HEK293T (cell line): ENCODE measurements around the gene ZSCAN9.

ENCODE experiments used
- CTCF ChIA-PET: fragments of 350-600 bp; formaldehyde crosslinking; extraction: SDS; loops from one replicate; lab custom pipeline; 2021; ENCODE audit warnings: antibody characterized with exemption, inconsistent platforms; lab: Yijun Ruan, JAX
- POLR2A ChIA-PET: fragments of 350-600 bp; formaldehyde crosslinking; extraction: SDS; loops from one replicate; lab custom pipeline; 2020; ENCODE audit warnings: antibody characterized with exemption, inconsistent platforms; lab: Yijun Ruan, JAX
- DNase-seq: peaks from one replicate; pipeline ENCODE4 v3.0.0; 2012; ENCODE audit warnings: mixed read lengths; ENCODE audit errors: extremely low spot score
- ARNT ChIP-seq: fragments of 450-650 bp; IDR thresholded peaks from 2 replicates; pipeline ENCODE4 v1.6.1; 2017; ENCODE audit warnings: mild to moderate bottlenecking
- BHLHE40 ChIP-seq: fragments of 450-650 bp; IDR thresholded peaks from 2 replicates; pipeline ENCODE4 v1.6.1; 2016; ENCODE audit warnings: mild to moderate bottlenecking, moderate library complexity, borderline replicate concordance
- CTBP1 ChIP-seq: fragments of 450-650 bp; IDR thresholded peaks from 2 replicates; pipeline ENCODE4 v1.6.1; 2016; ENCODE audit warnings: borderline replicate concordance
- ELF4 ChIP-seq: fragments of 450-650 bp; IDR thresholded peaks from 2 replicates; pipeline ENCODE4 v1.6.1; 2017; ENCODE audit warnings: antibody characterized with exemption
- FOXA1 ChIP-seq: fragments of 450-650 bp; IDR thresholded peaks from 2 replicates; pipeline ENCODE4 v1.6.1; 2016; ENCODE audit warnings: mild to moderate bottlenecking
- FOXK2 ChIP-seq: fragments of 450-650 bp; IDR thresholded peaks from 2 replicates; pipeline ENCODE4 v1.6.1; 2016; ENCODE audit warnings: mild to moderate bottlenecking
- FOXM1 ChIP-seq: fragments of 450-650 bp; IDR thresholded peaks from 2 replicates; pipeline ENCODE4 v1.6.1; 2017; ENCODE audit warnings: mild to moderate bottlenecking, borderline replicate concordance
- HDGF ChIP-seq: fragments of 450-650 bp; IDR thresholded peaks from 2 replicates; pipeline ENCODE4 v1.6.1; 2017; ENCODE audit warnings: antibody characterized with exemption, borderline replicate concordance
- L3MBTL2 ChIP-seq: fragments of 450-650 bp; conservative IDR thresholded peaks from 2 replicates; pipeline ENCODE4 v1.6.1; 2016; ENCODE audit warnings: mild to moderate bottlenecking
- LEF1 ChIP-seq: fragments of 450-650 bp; IDR thresholded peaks from 2 replicates; pipeline ENCODE4 v1.6.1; 2017; ENCODE audit warnings: mild to moderate bottlenecking, borderline replicate concordance
- NFRKB ChIP-seq: fragments of 450-650 bp; IDR thresholded peaks from 2 replicates; pipeline ENCODE4 v1.6.1; 2016; ENCODE audit warnings: mild to moderate bottlenecking, moderate library complexity
- PKNOX1 ChIP-seq: fragments of 450-650 bp; IDR thresholded peaks from 2 replicates; pipeline ENCODE4 v1.6.1; 2016
- SP1 ChIP-seq: fragments of 450-650 bp; IDR thresholded peaks from 2 replicates; pipeline ENCODE4 v1.6.1; 2017
- SUZ12 ChIP-seq: fragments of 450-650 bp; IDR thresholded peaks from 2 replicates; pipeline ENCODE4 v1.6.1; 2016; ENCODE audit warnings: mild to moderate bottlenecking
- TARDBP ChIP-seq: fragments of 450-650 bp; IDR thresholded peaks from 2 replicates; pipeline ENCODE4 v1.6.1; 2016
- ZNF384 ChIP-seq: fragments of 450-650 bp; IDR thresholded peaks from 2 replicates; pipeline ENCODE4 v1.6.1; 2016

ZSCAN9 gene

DNA sequence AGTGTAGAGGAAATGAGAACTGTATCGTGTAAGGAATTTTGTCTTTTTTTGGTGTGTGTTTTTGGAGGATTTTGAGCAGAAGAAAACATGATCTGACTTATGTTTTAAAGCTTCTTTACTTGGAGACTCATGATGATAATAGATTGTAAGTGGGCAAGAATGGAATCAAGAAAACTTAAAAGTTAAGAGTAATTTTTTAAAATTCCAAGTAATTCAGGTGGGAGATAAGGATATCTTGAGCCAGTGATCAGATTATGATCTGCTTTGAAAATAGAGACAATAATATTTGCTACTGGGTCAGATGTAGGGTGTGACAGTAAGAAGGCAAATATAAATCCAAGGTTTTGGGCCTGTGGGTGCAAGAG is 42.6 kb downstream of the ZSCAN9 start:
- ChIA-PET POLR2A (interaction anchor here (0.5 to 6.8 kb wide), 20 partner anchors 8 to 429 kb away, joined by 3 to 100 read pairs (median 6); partner anchors contain the start of genes PGBD1, ZKSCAN3, ZKSCAN4 and ZKSCAN8), CTCF (interaction anchor here (0.6 kb wide), 1 partner anchor 96 kb away, joined by 5 read pairs; no protein-coding TSS in a partner anchor)
- TF ChIP-seq CTBP1 (no peak), ARNT (no peak), PKNOX1 (no peak), FOXK2 (no peak), TARDBP (no peak), NFRKB (no peak)
- DNase-seq: no peak

DNA sequence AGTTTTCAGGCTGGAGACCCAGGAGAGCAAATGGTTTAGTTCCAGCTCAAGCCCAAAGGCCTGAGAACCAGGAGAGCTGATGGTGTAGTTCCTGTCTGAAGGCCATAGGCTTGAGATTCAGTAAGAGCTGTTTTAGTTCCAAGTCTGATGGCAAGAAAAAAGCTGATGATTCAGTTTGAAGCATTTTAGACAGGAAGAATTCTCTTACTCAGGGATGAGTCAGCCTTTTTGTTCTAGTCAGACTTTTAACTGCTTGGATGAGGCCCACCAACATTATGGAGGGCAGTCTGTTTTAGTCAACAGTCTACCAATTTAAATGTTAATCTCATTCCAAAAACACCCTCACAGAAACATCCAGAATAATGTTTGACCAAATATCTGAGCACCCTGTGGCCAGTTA is 44.4 kb downstream of the ZSCAN9 start:
- DNase-seq: no peak
- CTCF ChIA-PET: no interaction called here
- POLR2A ChIA-PET: interaction anchor here (4.5 to 6.8 kb wide), 2 partner anchors 10 to 17 kb away, joined by 26 to 100 read pairs; partner anchors contain the start of genes PGBD1 and ZKSCAN4
- TF ChIP-seq PKNOX1 (no peak), ARNT (no peak), FOXA1 (no peak), LEF1 (no peak), SUZ12 (no peak), HDGF (no peak), CTBP1 (no peak), NFRKB (no peak), FOXM1 (no peak), SP1 (no peak), BHLHE40 (no peak), ELF4 (no peak), L3MBTL2 (no peak), FOXK2 (no peak), ZNF384 (no peak), TARDBP (no peak)

DNA sequence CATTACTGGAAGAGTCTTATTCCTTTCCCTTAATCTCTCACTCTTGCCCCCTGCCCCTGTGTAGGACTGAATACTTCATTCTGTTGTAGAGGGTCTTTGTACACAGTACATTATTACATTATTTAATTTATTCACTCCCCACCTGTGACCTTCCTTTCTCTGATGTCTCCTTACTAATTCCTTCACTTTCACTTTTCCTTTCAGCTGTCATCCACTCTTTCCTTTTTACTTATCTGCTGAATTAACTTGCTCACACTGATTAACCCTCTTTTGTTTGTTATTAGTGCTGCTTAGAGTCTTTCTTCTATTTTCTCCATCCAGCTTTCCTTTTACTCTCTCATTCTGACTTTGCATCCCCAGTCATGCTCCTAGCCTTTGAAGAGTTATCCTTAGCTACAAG is 49.8 kb downstream of the ZSCAN9 start:
- DNase-seq: no peak
- TF ChIP-seq LEF1 (no peak), SP1 (no peak)
- ChIA-PET CTCF (no interaction called here), POLR2A (interaction anchor here (0.9 to 1.3 kb wide), 2 partner anchors 8 to 133 kb away, joined by 3 to 8 read pairs; partner anchors contain the start of genes ZKSCAN8 and ZSCAN26)

DNA sequence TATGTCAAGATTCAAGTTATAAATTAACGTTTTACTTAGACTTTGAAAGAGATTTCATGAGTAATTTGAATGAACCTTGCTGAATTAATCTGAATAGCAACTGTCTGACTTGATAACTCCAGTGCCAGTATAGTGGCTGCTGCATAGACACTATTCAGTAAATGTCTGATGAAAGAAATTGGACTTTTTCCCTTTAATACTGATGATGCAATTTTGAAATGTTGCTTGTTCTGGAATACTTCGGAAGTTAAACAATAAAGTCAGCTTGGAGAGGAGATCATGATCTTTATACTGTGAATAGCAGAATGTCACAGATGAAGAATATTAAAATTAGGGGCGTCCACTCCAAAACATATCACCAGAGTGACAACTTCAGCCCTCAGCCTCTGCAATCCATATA is 52.7 kb downstream of the ZSCAN9 start:
- CTCF ChIA-PET: no interaction called here
- TF ChIP-seq ARNT (no peak), TARDBP (no peak), CTBP1 (no peak), SP1 (no peak), FOXK2 (no peak), SUZ12 (no peak), ZNF384 (no peak), HDGF (no peak), L3MBTL2 (no peak), LEF1 (no peak), NFRKB (no peak), FOXM1 (no peak), ELF4 (no peak), FOXA1 (no peak), PKNOX1 (no peak), BHLHE40 (no peak)
- POLR2A ChIA-PET: interaction anchor here (1.6 to 4.1 kb wide), 2 partner anchors 10 to 26 kb away, joined by 5 to 26 read pairs; partner anchors contain the start of genes ZKSCAN4 and ZSCAN26
- no peak for DNase-seq

- TF ChIP-seq FOXK2: no peak
- TF ChIP-seq ZNF384: no peak
- TF ChIP-seq L3MBTL2: no peak
- ChIA-PET CTCF (interaction anchor here (1.7 kb wide), 1 partner anchor 14 kb away, joined by 5 read pairs; the partner anchor contains the start of gene ZSCAN26), POLR2A (interaction anchor here (0.9 to 4.1 kb wide), 13 partner anchors 13 to 144 kb away, joined by 3 to 26 read pairs (median 4); partner anchors contain the start of genes ZKSCAN3, ZKSCAN4, ZKSCAN8 and ZSCAN26)
- no peak for DNase-seq
Observed at GRCh38 chr6:28280595-28281287, 55.7 kb downstream of the ZSCAN9 start.

DNA sequence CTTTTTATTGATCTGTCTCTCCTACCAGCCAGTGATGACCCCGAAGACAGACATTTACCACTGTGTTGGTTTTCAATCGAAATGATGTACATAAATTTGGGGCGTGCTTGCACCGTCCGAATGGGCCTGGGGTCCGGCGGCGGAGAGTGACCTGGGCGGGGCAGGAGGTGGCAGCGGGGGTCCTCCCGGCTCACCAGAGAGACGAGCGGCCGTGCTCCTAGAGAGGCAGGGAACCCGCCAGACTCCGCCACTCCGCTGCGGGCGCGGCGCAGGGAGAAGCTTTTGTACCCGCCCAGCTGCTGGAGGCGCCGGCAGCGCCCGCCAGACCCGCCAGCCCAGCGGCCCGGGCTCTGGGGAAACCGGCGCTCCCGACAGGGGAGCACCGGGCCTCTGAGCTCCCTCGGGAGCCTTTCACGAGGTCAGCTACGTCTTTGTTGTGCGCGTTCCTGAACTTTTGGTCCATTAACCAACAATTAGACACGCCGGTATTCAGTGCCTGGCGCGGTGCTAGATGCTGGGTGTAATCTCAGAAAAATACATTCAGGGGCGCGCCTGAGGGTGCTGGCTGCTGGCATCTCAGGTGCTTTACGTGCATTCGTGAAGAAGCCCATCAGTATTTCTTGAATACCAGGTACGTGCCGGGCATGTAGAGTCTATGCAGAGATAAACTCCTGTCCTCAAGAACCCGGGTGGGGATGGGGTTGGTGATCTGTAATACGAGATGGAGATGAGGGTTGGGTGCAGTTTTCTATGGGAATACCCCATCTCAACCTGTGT is 56.4 kb downstream of the ZSCAN9 start, which contains the start of gene PGBD1:
PGBD1 (plus strand) TSS at position 285 of the 777 bp plus-strand sequence. CDS start 2,242 bp downstream, outside the sequence.
- POLR2A ChIA-PET: interaction anchor here (0.9 to 4.1 kb wide), 13 partner anchors 14 to 145 kb away, joined by 3 to 26 read pairs (median 4); partner anchors contain the start of genes ZKSCAN3, ZKSCAN4, ZKSCAN8 and ZSCAN26
- TF ChIP-seq L3MBTL2: peak; percentile 26
- no peak for TF ChIP-seq CTBP1
- TF ChIP-seq FOXA1: no peak
- CTCF ChIA-PET: interaction anchor here (1.7 kb wide), 1 partner anchor 15 kb away, joined by 5 read pairs; the partner anchor contains the start of gene ZSCAN26
- peak; percentile 87 for DNase-seq
